Kidney (tissue), 14 donors: ENCODE data around the gene PIAS4. TPM values are rescaled to one million over a fixed set of nuclear protein-coding genes. Genes with fewer than 3 reads are reported as not detected.

ENCODE experiments used
- DNase-seq, 5 donors: peaks; one replicate each; pipeline ENCODE4 v3.0.0-alpha.2; 2013 to 2020
- FAIRE-seq: peaks from 2 replicates; lab custom pipeline; 2012; peaks lifted over from hg19 to GRCh38; lab: Jason Lieb, UNC
- H3K27ac ChIP-seq, 2 donors: one replicate each; pipeline ENCODE4 v1.7.0; 2013; ENCODE audit warnings: low read depth in 2 of 2, low read length in 2 of 2, inconsistent platforms in 1 of 2
- H3K27me3 ChIP-seq: one replicate; pipeline ENCODE4 v1.7.1; 2013; ENCODE audit warnings: low read length, inconsistent platforms; ENCODE audit not compliant: control insufficient read depth, insufficient read depth
- H3K36me3 ChIP-seq, 3 donors: one replicate each; pipeline versions ENCODE4 v1.7.0 to v1.7.1; 2013; ENCODE audit warnings: low read length in 3 of 3, control low read depth in 1 of 3, inconsistent platforms in 1 of 3; ENCODE audit not compliant: insufficient read depth in 3 of 3, control insufficient read depth in 2 of 3
- H3K4me1 ChIP-seq, 3 donors: one replicate each; pipeline versions ENCODE4 v1.7.0 to v1.7.1; 2013; ENCODE audit warnings: low read length in 3 of 3, inconsistent platforms in 1 of 3, low read depth in 1 of 3; ENCODE audit not compliant: control insufficient read depth in 2 of 3, insufficient read depth in 2 of 3
- H3K4me3 ChIP-seq, 3 donors: one replicate each; pipeline versions ENCODE4 v1.7.0 to v1.8.1; 2013; ENCODE audit warnings: low read length in 3 of 3, control low read depth in 1 of 3, inconsistent platforms in 1 of 3
- H3K9ac ChIP-seq, 3 donors: one replicate each; pipeline versions ENCODE4 v1.7.0 to v1.7.1; 2013; ENCODE audit warnings: low read length in 3 of 3, control low read depth in 1 of 3, inconsistent platforms in 1 of 3
- H3K9me3 ChIP-seq, 3 donors: one replicate each; pipeline versions ENCODE4 v1.7.0 to v1.7.1; 2013; ENCODE audit warnings: low read length in 3 of 3, control low read depth in 1 of 3, inconsistent platforms in 1 of 3; ENCODE audit not compliant: control insufficient read depth in 2 of 3, insufficient read depth in 1 of 3
- CTCF ChIP-seq: IDR thresholded peaks from 3 replicates; pipeline ENCODE4 v1.5.1; 2012; ENCODE audit warnings: mild to moderate bottlenecking, moderate library complexity, borderline replicate concordance; ENCODE audit not compliant: insufficient read depth; ENCODE audit errors: extremely low read depth
- intact Hi-C: fragments of 100-400 bp; cut with DNase I; formaldehyde crosslinking; loops from one replicate; pipeline ENCODE4 v1.11.1; 2022
- polyA plus RNA-seq: library from polyadenylated mRNA; stranded (reverse); fragments of 350-450 nt; fragmentation: Illumina TruSeq; extraction: RNeasy Lipid Tissue Mini Kit (QIAGEN cat#74804); gene quantifications from one replicate; pipeline ENCODE4 v1.2.3, GENCODE V29; 2014; ENCODE audit warnings: low read depth, low replicate concordance; ENCODE audit not compliant: insufficient read depth
- total RNA-seq: library from RNA; stranded (reverse); fragmentation: NEBNext Ultra II Directional; extraction: Animal tissue kit (Norgen Biotek cat#: 25700); gene quantifications from one replicate; pipeline ENCODE4 v1.2.1, GENCODE V29; 2021
- donor health status: control.
- donor health status: control.
- donor health status: control.
- donor health status: control.
- donor health status: control.
- donor health status: DM: yes; HTN: yes; CAD: no.
- donor health status: Normal renal cell carcinoma (clear cell type).

The PIAS4 gene
- total and polyA plus RNA-seq, 2 donors from 2014 or later: 9.8 to 25.0 TPM

DNA sequence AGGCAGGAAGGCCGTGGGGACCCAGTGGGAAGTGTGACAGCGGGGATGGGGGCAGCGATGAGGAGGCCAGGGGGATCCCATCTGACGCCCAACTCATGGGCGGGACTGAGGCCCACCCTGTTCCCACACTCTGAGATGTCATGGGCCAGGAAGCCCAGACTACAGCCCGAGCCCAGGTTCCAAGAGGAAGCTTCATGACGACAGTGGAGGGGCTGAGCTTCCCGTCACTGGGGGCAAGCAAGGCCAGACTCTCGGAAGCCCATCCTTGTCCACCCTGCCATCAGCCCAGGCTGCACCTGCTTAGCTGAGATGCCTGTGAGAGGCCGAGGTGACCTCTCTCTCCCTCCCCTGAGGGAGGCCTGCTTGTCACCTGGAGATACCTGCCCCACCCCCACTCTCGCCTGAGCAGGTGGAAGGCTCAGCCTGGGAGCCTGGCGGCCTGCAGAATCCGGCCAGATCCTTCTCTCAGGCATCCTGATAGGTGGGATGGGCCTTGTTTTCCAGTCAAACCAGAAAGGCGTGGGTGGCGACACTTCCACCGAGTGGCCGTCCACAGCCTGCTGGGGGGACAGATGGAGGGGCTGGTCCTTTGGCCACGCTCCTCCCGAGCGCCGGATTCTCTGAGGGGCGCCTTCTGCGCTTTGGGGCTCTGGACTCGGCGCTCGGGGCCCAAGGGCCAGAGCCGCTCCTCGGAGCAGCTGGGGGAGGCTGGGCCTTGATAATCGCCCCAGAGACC lies 54.3 kb downstream of the PIAS4 start:
- intact Hi-C loops: no loop called here
- FAIRE-seq (no peak), DNase-seq (peak in 2 of 5 donors; percentile 70 to 92)
- peak overlapping the region; percentile 92 to 94 for H3K27ac ChIP-seq
- peak overlapping the region in 1 of 3 donors; percentile 75 for H3K9ac ChIP-seq
- peaks cover 0 to 47% (median 22%) of the 10 kb centered on the region in 3 donors for H3K4me1 ChIP-seq
- H3K36me3 ChIP-seq: no peaks in the 10 kb centered on the region
- no peak for TF ChIP-seq CTCF
- peak overlapping the region in 1 of 3 donors; percentile 58 for H3K4me3 ChIP-seq
- no peaks in the 10 kb centered on the region for H3K9me3 ChIP-seq
- no peaks in the 10 kb centered on the region for H3K27me3 ChIP-seq

GRCh38 chr19:4062419-4063368 lies 55.2 kb downstream of the PIAS4 start:
- DNase-seq (peak in 2 of 5 donors; percentile 55 to 76), FAIRE-seq (no peak)
- no peak for TF ChIP-seq CTCF
- Histone ChIP-seq H3K4me3 (peak overlapping the region in 1 of 3 donors; percentile 69), H3K4me1 (peaks cover 0 to 47% (median 22%) of the 10 kb centered on the region in 3 donors), H3K9me3 (no peaks in the 10 kb centered on the region), H3K27me3 (no peaks in the 10 kb centered on the region), H3K36me3 (no peaks in the 10 kb centered on the region), H3K27ac (peak overlapping the region; percentile 95 to 96), H3K9ac (peak overlapping the region in 1 of 3 donors; percentile 77)
- intact Hi-C loops: no loop called here

DNA sequence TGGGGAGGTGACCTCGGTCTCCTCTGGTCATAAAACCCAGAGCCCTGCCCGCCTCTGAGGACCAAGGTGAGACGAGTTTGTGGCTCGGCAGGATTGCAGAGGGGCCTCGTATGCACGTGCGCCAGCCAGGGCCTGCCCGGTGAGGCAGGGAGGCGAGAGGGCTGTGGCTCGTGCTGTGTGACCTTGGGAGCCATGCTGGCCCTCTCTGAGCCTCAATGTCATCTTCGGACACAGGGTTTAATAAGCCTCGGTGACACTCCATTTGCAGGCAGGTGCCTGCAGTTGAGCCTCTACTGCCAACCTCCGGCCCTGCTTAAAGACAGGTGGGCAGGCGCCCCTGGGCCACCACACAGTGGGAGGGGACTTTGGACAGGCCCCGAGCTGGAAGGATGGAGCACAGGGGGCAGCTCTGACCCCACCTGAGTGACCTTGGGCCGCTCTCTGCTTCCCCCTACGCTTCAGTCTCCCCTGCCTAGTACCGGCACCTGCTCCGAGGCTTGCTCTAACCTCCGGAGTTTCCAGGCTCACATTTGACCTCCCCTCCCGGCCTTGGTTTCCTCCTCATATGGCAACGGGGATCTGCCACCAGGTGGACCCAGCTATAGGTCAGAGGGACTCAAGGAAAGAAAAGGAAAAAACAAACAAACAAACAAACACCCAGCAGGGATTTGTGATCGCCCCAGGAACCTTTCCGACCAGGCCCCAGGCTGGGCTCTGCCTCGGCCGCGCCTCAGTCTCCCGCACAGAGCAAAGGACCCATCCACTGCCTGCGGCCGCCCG lies 56.0 kb downstream of the PIAS4 start:
- FAIRE-seq (no peak), DNase-seq (peak in 2 of 5 donors; percentile 68 to 80)
- Histone ChIP-seq H3K9me3 (no peaks in the 10 kb centered on the region), H3K4me1 (peaks cover 0 to 45% (median 27%) of the 10 kb centered on the region in 3 donors), H3K9ac (peak overlapping the region in 2 of 3 donors; percentile 69 to 77), H3K27me3 (no peaks in the 10 kb centered on the region), H3K27ac (peak overlapping the region; percentile 95 to 96), H3K4me3 (peak overlapping the region in 2 of 3 donors; percentile 64 to 69), H3K36me3 (no peaks in the 10 kb centered on the region)
- intact Hi-C loops: no loop called here
- no peak for TF ChIP-seq CTCF
